CD4-positive, alpha-beta T cell treated with Interleukin-15 for 4 hours (primary cell): ENCODE measurements around the gene LRRC8E.

Experiments used
- DNase-seq: peaks from one replicate; pipeline ENCODE4 v3.0.0-alpha.2; 2020; ENCODE audit warnings: low spot score

LRRC8E gene

GRCh38 chr19:7888145-7888825, at the start of gene LRRC8E:
Gene LRRC8E (plus strand): TSS chr19:7888510. CDS start chr19:7895604, 7,094 bp downstream.
- no peak for DNase-seq

GRCh38 chr19:7839476-7839875, 48.8 kb upstream of the LRRC8E start:
- no peak for DNase-seq

- no peak for DNase-seq
Observed at GRCh38 chr19:7840629-7841028, 47.7 kb upstream of the LRRC8E start.

- no peak for DNase-seq
Observed at GRCh38 chr19:7841751-7842660, 46.3 kb upstream of the LRRC8E start.

GRCh38 chr19:7842661-7843294, 45.5 kb upstream of the LRRC8E start:
- no peak for DNase-seq

GRCh38 chr19:7843521-7843920, 44.8 kb upstream of the LRRC8E start:
- no peak for DNase-seq

GRCh38 chr19:7844405-7844804, 43.9 kb upstream of the LRRC8E start:
- DNase-seq: no peak

- no peak for DNase-seq
Observed at GRCh38 chr19:7844951-7845350, 43.4 kb upstream of the LRRC8E start.

- no peak for DNase-seq
Observed at GRCh38 chr19:7845390-7846154, 42.7 kb upstream of the LRRC8E start.

GRCh38 chr19:7846155-7846646, 42.1 kb upstream of the LRRC8E start:
- no peak for DNase-seq

GRCh38 chr19:7847664-7848063, 40.6 kb upstream of the LRRC8E start:
- DNase-seq: no peak

- no peak for DNase-seq
Observed at GRCh38 chr19:7848779-7849457, 39.4 kb upstream of the LRRC8E start.

- no peak for DNase-seq
Observed at GRCh38 chr19:7849631-7849999, 38.7 kb upstream of the LRRC8E start.

- no peak for DNase-seq
Observed at GRCh38 chr19:7850000-7850813, 38.1 kb upstream of the LRRC8E start.

GRCh38 chr19:7850945-7851622, 37.2 kb upstream of the LRRC8E start:
- DNase-seq: no peak

- no peak for DNase-seq
Observed at GRCh38 chr19:7851623-7852500, 36.4 kb upstream of the LRRC8E start.

GRCh38 chr19:7852851-7853769, 35.2 kb upstream of the LRRC8E start:
- DNase-seq: peak; percentile 61

GRCh38 chr19:7853770-7854128, 34.6 kb upstream of the LRRC8E start:
- no peak for DNase-seq
